Measurements from ENCODE around the gene MOCOS. TPM values are rescaled to one million over a fixed set of nuclear protein-coding genes. Genes with fewer than 3 reads are reported as not detected.

The MOCOS gene
- total and polyA plus RNA-seq, 2 of the 8 experiments (the other 6 are each of a cell fraction or from before 2014, with no cell fraction given): 4.7 to 5.8 TPM

DNA sequence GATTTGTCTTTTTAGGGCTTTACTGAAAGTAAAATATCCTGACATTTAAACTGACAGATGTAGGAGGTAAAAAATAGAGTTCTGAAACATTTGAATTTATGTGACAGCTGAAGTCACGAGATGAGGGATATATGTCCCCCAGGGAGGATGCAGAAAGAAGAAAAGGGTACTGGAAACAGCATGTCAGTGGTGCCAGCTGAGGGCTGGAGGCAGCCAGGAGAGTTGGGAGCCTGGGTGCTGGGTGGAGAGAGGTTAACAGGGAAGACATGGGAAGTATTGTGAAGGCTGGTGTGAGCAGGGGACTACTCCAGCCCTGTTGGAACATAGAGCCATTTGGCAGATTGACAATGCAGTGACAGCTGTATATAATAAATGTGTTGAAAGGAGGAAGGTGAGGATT is 11.8 kb upstream of the MOCOS start (continued):
- TF ChIP-seq, protein P1, sequence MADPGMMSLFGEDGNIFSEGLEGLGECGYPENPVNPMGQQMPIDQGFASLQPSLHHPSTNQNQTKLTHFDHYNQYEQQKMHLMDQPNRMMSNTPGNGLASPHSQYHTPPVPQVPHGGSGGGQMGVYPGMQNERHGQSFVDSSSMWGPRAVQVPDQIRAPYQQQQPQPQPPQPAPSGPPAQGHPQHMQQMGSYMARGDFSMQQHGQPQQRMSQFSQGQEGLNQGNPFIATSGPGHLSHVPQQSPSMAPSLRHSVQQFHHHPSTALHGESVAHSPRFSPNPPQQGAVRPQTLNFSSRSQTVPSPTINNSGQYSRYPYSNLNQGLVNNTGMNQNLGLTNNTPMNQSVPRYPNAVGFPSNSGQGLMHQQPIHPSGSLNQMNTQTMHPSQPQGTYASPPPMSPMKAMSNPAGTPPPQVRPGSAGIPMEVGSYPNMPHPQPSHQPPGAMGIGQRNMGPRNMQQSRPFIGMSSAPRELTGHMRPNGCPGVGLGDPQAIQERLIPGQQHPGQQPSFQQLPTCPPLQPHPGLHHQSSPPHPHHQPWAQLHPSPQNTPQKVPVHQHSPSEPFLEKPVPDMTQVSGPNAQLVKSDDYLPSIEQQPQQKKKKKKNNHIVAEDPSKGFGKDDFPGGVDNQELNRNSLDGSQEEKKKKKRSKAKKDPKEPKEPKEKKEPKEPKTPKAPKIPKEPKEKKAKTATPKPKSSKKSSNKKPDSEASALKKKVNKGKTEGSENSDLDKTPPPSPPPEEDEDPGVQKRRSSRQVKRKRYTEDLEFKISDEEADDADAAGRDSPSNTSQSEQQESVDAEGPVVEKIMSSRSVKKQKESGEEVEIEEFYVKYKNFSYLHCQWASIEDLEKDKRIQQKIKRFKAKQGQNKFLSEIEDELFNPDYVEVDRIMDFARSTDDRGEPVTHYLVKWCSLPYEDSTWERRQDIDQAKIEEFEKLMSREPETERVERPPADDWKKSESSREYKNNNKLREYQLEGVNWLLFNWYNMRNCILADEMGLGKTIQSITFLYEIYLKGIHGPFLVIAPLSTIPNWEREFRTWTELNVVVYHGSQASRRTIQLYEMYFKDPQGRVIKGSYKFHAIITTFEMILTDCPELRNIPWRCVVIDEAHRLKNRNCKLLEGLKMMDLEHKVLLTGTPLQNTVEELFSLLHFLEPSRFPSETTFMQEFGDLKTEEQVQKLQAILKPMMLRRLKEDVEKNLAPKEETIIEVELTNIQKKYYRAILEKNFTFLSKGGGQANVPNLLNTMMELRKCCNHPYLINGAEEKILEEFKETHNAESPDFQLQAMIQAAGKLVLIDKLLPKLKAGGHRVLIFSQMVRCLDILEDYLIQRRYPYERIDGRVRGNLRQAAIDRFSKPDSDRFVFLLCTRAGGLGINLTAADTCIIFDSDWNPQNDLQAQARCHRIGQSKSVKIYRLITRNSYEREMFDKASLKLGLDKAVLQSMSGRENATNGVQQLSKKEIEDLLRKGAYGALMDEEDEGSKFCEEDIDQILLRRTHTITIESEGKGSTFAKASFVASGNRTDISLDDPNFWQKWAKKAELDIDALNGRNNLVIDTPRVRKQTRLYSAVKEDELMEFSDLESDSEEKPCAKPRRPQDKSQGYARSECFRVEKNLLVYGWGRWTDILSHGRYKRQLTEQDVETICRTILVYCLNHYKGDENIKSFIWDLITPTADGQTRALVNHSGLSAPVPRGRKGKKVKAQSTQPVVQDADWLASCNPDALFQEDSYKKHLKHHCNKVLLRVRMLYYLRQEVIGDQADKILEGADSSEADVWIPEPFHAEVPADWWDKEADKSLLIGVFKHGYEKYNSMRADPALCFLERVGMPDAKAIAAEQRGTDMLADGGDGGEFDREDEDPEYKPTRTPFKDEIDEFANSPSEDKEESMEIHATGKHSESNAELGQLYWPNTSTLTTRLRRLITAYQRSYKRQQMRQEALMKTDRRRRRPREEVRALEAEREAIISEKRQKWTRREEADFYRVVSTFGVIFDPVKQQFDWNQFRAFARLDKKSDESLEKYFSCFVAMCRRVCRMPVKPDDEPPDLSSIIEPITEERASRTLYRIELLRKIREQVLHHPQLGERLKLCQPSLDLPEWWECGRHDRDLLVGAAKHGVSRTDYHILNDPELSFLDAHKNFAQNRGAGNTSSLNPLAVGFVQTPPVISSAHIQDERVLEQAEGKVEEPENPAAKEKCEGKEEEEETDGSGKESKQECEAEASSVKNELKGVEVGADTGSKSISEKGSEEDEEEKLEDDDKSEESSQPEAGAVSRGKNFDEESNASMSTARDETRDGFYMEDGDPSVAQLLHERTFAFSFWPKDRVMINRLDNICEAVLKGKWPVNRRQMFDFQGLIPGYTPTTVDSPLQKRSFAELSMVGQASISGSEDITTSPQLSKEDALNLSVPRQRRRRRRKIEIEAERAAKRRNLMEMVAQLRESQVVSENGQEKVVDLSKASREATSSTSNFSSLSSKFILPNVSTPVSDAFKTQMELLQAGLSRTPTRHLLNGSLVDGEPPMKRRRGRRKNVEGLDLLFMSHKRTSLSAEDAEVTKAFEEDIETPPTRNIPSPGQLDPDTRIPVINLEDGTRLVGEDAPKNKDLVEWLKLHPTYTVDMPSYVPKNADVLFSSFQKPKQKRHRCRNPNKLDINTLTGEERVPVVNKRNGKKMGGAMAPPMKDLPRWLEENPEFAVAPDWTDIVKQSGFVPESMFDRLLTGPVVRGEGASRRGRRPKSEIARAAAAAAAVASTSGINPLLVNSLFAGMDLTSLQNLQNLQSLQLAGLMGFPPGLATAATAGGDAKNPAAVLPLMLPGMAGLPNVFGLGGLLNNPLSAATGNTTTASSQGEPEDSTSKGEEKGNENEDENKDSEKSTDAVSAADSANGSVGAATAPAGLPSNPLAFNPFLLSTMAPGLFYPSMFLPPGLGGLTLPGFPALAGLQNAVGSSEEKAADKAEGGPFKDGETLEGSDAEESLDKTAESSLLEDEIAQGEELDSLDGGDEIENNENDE (IDR thresholded peaks at IDR 0.05; ENCODE audit: insufficient replicate concordance, low read length): no peak
- TF ChIP-seq SAP30 (IDR thresholded peaks at IDR 0.05; ENCODE audit: insufficient read depth, insufficient replicate concordance, low read length): no peak
- no peak for TF ChIP-seq USF2 (IDR thresholded peaks at IDR 0.05; ENCODE audit: low read length)
- no peak for TF ChIP-seq POLR2AphosphoS5 (IDR thresholded peaks at IDR 0.05; ENCODE audit: low read depth, low read length)
- TF ChIP-seq NANOG (IDR thresholded peaks at IDR 0.05; ENCODE audit: insufficient read depth, low read depth, low read length, poor library complexity, severe bottlenecking): no peak
- TF ChIP-seq BRCA1 (IDR thresholded peaks at IDR 0.05; ENCODE audit: low read depth, low read length): no peak
- no peak for TF ChIP-seq RXRA (IDR thresholded peaks at IDR 0.05; ENCODE audit: insufficient read depth, low read depth, low read length)
- no peak for TF ChIP-seq RBBP5 (IDR thresholded peaks at IDR 0.05; ENCODE audit: borderline replicate concordance, low read depth, low read length)
- TF ChIP-seq ATF3 (IDR thresholded peaks at IDR 0.05; ENCODE audit: insufficient read depth, low read depth, low read length): no peak
- no peak for TF ChIP-seq TBP (IDR thresholded peaks at IDR 0.05; ENCODE audit: low read depth, low read length)

Measured in H1 (cell line).